ENCODE results near the gene GNPDA2.
A peak's percentile ranks its signal among the peaks of the same experiment; 100 is the strongest.
"Not testable (repeated sequence)": the region's sequence is repeated elsewhere in the genome, so short reads cannot be mapped to it uniquely, and the experiment has no call there.

Gene GNPDA2

GRCh38 chr4:44726038-44726871 is at the start of gene GNPDA2:
Gene GNPDA2, minus strand, starts transcription at chr4:44726556. Its CDS starts 4,349 bp downstream, at chr4:44722207.
- DNase-seq (ENCODE audit: low read depth) = peak; percentile 78

DNA sequence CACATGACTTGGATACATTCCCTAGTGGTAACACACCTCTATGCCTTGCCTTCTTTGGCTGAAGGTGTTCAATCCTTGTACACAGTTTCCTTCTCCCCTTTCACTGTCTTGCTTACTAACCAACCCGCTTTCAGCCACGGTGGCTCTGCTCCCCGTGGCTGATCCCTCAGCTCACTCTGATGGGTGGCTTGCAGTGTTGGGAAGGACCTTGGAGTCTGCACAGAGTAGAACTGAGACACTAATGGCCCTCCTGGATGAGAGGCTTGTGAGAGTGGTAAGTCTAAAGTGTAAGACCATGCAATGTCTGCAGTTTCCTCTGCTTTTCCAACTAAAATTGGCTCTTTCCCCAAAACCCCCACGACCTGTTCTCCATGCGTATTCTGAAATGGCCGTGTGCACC is 46.0 kb upstream of the GNPDA2 start:
- no peak for DNase-seq (ENCODE audit: low read depth)

- DNase-seq (ENCODE audit: low read depth) = no peak
These were observed 45.4 kb upstream of the GNPDA2 start for GRCh38 chr4:44771789-44772188.

DNA sequence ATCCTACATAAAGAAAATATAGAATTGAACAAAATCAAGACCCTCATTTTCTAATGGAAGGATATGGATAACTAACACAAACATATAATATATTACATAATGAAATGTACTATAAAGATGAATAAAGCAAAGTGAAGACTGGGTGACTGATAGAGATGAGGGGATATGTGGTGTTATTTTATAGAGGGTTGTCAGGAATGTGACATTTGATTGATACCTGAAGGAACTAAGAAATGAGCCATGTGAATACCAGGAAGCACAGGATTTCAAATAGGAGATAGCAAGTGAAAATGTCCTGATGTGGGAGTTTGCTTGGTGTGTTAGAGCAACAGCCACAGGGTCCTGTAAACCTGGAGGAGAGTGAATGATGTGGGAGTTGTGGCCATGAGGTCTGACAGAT is 40.1 kb upstream of the GNPDA2 start:
- DNase-seq (ENCODE audit: low read depth) = no peak

- DNase-seq (ENCODE audit: low read depth) = no peak
These were observed 38.8 kb upstream of the GNPDA2 start for GRCh38 chr4:44765116-44765515.

- no peak for DNase-seq (ENCODE audit: low read depth)
These were observed 35.0 kb upstream of the GNPDA2 start for GRCh38 chr4:44761306-44761705.

DNA sequence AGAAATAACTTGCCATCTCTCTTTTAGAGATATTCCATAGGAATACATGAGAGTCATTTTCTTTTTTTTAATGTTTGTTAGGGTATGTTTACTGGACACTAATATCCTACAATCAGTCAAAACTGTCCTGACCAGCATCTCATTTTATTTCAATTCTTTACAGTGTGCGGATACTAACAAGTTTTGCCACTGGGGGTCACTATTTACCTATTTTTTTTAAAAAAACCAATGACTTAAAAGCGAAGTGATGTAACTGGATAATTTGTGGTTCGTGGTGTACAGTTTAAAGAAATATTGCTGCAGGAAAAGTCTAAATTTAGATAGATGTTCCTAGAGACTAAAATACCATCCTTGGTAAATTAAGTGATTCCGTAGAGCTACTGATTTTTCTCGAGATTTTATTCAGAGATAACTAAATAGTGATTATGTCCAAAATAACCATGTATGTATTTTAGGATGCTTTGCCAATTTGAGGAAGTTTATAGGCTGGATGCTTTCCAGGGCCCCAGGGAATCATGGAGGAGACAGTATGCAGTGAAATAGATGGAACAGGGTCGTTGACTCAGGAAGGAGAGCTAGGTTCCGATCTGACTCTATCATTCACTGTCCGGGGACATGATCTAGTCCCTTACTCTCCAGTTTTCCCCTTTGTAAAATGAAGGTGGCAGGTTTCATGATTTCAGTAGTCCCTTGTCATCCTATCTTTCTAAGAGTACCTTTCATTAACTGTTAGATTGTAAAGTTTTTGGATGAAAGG is 34.0 kb upstream of the GNPDA2 start:
- peak; percentile 12 for DNase-seq (ENCODE audit: low read depth)

GRCh38 chr4:44756559-44756958 is 30.2 kb upstream of the GNPDA2 start:
- DNase-seq (ENCODE audit: low read depth) = no peak

- no peak for DNase-seq (ENCODE audit: low read depth)
These were observed 13.8 kb upstream of the GNPDA2 start for GRCh38 chr4:44740201-44740600.

DNA sequence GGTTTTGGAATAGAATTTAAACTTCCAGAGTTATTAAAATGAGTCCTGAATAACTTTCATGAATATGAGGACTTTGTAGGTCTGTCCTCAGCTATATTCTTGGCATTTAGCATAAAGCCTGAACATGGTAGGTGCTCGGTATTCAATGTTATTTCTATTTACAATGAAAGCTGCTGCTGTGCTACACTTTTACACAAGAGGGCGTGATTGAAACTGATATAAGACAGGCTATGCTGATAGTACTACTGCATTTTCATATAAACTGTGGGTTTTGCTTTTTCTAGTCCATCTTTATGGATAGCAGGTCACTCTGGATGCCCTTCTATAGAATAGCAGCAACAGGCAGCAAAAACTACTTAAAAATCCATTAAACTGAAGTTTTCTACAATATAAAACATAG is 12.3 kb upstream of the GNPDA2 start:
- no peak for DNase-seq (ENCODE audit: low read depth)

GRCh38 chr4:44736900-44737299 is 10.5 kb upstream of the GNPDA2 start:
- no peak for DNase-seq (ENCODE audit: low read depth)

DNA sequence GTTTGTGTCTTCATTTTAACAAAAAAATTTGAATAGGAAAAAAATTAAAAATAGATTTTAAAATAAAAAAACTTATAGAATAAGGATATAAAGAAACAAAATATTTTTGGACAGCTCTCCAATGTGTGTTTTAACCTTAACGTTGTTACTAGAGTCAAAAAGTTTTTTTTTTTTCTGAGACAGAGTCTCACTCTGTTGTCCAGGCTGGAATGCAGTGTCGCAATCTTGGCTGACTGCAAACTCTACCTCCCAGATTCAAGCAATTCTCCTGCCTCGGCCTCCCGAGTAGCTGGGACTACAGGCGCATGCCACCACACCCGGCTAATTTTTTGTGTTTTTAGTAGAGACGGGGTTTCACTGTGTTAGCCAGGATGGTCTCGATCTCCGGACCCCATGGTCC is 2.3 kb upstream of the GNPDA2 start:
- not testable (repeated sequence) for DNase-seq (ENCODE audit: low read depth)

GRCh38 chr4:44727471-44727870 is 1.1 kb upstream of the GNPDA2 start:
- DNase-seq (ENCODE audit: low read depth) = no peak

DNA sequence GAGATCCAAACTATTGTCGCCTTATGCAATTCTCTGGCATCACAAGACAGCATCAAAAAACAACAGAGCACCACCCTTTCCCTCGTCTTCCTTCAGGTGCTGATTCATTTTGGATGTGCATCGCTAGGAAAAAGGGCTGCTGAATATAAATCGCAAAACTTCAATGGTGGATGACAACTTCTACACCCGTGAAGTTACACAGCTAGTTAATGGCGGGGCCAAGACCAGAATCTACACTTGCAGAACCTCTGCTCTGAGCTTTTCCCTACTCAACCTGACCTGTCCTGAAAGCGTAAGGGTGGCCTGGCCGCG is 674 bp downstream of the GNPDA2 start:
- no peak for DNase-seq (ENCODE audit: low read depth)

DNA sequence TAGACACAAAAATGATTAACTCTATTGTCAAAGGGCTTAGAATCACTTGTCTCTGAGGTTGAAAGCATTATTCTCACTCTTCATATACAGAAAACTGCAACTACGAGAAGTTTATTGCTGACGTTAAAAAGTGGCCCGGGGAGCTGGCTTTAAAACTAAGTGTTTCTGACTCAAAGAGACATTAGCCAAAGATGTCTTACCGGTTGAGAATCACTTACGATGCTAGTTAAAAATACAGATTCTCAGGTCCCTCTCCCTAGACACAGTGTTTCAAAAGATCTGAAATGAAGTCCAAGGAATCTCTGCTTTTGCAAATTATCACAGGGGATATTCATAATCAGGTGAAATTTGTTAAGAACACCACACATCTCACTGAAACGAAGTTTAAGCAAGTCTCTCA is 1.2 kb downstream of the GNPDA2 start:
- no peak for DNase-seq (ENCODE audit: low read depth)

GRCh38 chr4:44722001-44722400 is 4.4 kb downstream of the GNPDA2 start:
- no peak for DNase-seq (ENCODE audit: low read depth)

DNA sequence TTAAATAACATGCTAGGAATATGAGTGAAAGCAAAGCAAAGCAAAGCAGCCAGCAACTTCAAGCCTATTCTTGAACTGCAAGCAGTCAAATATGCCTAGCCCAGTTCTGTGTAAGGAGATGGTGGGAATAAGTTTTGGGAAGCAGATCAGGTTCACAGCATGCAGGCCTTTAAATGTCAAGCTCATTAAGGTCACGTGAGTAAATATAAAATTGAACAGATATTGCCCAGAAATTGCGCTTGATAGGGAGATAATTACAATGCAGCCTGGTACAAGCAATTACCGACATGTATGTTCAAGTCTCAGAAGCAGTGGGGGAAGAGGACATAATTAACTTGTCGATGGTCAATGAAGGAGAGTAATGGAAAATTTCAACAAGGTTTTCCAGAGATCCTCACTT is 6.0 kb downstream of the GNPDA2 start:
- no peak for DNase-seq (ENCODE audit: low read depth)

DNA sequence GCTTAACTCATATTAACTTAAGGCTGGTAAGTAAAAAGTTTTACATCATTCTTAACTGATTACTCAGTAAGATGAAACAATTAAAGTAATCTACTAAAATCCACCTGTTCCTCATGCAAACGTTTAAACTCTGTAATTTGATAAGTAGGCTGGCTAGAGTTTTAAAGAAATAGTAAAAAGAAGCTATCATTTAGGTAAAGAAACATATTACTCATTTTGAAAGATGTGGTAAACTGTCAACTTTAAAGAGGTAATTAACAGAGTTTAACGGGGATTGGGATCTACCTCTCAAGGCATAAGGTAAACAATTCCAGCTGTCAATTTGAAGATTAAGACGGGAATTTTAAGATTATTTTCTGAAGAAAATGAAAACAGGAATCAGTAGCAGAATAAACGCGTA is 9.8 kb downstream of the GNPDA2 start:
- DNase-seq (ENCODE audit: low read depth) = no peak

DNA sequence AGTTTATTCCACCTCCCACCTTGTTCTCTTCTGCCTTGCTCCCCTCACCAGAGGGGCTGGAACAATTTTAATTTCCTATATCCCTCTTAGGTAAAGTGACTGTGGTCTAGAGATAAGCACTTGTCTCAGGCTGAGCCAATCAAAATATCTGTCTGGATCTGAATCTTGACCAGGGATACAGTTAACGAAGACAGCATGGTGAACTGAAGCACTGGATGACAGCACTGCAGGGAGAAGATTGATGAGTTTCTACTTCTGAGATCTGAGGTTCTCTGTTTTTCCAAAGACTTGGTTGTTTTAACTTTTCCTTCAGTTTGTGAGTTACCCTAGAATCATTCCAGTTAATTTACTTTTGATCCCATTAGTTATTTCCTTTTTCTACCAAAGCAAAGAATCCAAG is 13.2 kb downstream of the GNPDA2 start:
- DNase-seq (ENCODE audit: low read depth) = no peak

- DNase-seq (ENCODE audit: low read depth) = no peak
These were observed 21.7 kb downstream of the GNPDA2 start for GRCh38 chr4:44704673-44705072.

GRCh38 chr4:44701037-44701436 is 25.3 kb downstream of the GNPDA2 start:
- no peak for DNase-seq (ENCODE audit: low read depth)

GRCh38 chr4:44700427-44700826 is 25.9 kb downstream of the GNPDA2 start:
- DNase-seq (ENCODE audit: low read depth) = no peak

GRCh38 chr4:44684648-44685047 is 41.7 kb downstream of the GNPDA2 start:
- DNase-seq (ENCODE audit: low read depth) = no peak

GRCh38 chr4:44679060-44679459 is 47.3 kb downstream of the GNPDA2 start:
- no peak for DNase-seq (ENCODE audit: low read depth)
